Measurements from ENCODE around the gene EIF3L.

The EIF3L gene

DNA sequence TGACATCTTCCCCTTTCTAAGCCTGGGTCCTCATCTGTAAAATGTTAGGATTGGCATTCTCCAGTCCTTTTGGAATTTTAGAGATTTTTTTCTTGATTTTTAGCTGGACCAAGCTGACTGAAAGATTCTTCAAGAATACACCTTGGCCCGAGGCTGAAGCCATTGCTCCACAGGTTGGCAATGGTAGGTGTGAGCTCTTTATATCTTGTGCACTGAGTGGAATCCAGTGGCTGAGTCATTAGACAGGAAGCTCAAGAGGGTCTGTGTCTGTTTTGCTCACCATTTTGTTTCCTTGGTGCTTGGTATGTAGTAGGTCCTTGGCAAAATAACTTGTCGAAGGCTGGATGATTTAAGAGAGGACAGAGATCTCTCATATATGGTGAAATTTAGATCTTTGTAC is 6.2 kb downstream of the EIF3L start:
- no peak for DNase-seq

DNA sequence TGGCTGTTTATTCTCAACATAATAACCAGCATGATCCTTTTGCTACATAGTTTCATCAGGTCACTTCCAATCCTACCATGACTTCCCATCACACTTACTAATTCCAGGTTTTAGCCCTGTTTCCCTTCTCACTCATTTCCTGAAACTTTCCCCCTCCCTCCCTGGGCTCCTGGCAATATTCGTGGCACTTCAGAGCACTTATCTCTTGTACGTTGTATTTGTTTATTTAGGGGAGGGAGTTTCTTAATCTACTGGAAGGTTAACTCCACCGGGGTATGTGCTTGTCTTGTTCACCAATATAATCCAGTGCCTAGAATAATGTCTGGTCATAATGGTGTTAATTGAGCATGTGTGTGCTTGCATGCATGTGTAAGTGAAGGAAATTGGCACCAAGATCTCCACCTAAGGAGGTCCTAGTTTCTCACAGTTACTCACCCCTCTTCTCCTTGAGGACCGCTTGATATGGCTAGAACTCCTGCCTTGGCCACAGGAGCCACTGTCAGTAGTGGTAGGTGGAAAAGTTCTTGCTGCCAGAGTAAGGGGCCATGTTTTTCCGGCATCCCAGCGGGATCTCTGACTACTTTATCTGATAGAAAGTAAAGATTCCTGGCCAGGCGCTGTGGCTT is 11.7 kb downstream of the EIF3L start:
- no peak for DNase-seq

DNA sequence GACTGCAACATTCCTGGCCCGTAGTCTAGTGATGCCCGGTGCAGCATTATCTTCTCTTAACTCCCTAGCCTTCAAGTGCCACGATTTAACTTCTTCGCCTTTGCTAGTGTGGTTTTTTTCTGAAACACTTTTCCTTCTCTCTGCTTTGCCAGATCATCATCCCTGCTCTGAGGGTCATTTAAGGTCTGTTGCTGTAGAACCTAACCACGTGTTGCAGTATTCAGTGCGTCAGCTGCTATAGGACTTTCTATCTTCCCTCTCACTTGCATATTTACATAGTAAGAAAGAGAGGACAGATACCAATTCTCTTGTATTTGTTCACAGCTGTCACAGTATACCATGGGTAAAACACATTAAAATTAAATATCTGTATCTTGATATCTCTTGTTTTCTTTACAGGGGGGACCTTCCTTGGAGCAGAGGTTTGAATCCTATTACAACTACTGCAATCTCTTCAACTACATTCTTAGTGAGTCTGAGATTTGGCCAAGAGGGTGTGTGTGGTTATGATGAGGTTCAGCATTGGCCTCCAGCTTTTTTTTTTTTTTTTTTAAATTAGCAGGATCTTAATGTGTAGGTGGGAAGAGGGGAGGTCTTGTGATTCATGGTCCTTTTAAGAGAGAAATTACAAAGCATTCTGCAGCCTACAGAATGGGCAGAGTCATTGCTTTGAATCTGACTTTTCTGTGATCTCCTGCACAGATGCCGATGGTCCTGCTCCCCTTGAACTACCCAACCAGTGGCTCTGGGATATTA is 13.5 kb downstream of the EIF3L start:
- no peak for DNase-seq

DNA sequence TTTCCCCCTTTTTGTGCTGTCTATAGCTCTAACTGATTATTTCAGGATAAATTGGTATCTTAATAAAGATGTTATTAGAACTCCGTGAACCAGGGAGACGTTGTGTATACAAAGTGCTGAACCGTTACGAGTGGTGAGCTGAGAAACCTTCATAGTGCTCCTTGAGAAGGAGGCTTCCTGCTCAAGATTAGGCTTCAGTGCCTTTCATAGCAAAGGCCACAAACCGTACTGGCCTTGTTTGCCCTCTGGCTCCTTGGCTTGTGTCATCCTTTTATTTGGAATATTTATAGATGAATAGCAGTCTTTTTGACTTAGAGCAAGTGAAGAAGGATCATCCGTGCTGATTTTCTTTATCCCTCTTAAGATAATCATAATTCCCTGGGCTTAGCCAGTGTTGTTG is 16.3 kb downstream of the EIF3L start:
- no peak for DNase-seq

DNA sequence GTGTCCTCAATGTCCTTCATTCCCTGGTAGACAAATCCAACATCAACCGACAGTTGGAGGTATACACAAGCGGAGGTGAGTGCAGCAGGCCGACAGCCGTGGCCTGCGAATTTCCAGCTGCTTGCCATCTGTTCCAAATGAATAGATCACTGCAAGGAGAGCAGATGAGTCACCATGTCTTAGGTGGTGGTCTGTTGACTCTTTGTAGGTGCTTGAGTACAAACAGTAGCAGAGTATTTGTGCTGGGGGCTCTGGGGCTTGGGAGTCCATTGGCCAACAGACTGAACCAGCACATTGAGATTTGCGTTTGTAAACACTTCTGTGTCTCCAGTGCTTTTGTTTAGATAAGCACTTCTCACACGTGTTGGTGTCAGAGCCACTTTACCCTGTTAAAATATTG is 21.1 kb downstream of the EIF3L start:
- DNase-seq: no peak

DNA sequence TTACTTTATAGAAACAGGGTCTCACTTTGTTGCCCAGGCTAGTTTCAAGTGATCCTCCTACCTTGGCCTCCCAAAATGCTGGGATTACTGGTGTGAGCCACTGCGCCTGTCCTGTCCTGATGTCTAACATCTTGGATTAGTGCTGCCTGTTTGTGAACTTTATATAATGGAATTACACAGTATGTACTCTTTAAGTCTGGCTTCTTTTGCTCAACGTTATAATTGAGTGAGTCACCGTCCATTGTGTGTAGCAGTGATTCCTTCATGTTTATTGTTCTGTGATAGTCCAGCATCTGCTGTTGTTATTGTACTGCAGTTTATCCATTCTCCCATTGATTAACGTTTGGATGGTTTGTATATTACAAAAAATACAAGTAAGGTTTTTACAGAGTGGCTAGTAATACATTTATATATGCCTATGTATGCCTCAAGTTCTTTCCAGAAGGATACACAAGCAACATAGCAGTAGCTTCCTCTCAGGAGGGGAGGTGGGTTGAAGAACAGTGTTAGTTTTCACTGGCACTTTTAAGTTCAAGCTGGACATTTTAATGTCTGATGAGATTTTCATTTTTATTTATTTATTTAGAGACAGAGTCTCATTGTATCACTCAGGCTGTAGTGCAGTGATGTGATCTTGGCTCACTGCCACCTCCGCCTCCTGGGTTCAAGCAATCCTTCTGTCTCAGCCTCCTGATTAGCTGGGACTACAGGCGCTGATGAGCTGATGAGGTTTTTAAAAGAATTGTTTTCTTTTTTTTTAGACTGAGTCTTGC is 31.6 kb downstream of the EIF3L start:
- DNase-seq: no peak

DNA sequence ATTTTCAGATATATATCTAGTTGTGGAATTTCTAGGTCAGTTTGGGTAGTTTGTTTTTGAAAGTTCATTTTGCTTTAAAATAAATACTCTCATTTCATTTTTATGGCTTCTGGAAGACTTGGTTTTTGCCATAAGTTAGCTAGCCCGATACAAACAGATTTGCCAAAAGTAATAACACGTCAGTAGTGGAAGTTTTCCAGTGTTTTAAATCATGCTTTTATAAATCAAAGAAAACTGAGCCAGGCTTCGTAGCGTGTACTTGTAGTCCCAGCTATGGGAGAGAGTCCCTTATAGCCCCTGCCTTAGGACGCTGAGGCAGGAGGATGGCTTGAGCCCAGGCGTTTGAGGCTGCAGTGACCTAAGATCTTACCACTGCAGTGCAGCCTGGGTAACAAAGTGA is 35.2 kb downstream of the EIF3L start:
- DNase-seq: no peak

DNA sequence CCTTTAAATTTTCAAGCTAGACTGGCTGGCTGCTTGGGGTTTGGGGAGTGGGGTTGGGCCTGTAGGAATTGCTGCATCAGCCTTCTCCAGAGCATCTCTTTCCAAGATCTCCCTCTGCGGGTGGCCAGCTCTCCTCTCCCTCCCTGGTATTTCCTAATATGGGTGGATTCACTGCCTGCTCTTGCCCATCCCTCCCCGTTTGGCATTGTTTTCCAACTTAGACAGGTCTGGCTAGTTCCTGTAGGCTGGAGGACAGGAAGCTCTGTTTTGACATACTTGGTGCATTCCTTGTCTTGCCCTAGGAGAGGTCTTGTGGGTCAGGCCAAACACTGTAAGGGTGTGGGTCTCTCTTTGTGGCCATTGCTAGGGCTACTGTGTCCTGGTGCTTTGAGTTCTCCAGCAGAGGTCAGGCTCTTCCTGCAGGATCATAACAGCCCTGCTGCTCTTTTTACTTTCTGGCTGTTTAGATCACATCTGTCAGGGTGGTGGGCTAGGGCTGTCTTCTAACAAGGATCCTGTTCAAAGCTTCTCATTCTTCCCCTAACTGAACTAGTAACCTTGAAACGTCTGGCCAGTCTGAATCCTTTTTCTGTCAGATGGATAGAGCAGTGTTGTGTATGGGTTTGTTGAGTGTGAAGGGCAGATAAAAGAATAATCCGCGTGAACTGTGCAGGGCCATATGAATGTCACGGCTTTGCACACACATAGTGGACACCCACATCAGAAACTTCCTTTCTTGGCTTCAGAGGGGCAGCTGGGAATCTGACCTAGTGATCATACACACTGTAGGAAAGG is 38.6 kb downstream of the EIF3L start:
- DNase-seq: no peak

DNA sequence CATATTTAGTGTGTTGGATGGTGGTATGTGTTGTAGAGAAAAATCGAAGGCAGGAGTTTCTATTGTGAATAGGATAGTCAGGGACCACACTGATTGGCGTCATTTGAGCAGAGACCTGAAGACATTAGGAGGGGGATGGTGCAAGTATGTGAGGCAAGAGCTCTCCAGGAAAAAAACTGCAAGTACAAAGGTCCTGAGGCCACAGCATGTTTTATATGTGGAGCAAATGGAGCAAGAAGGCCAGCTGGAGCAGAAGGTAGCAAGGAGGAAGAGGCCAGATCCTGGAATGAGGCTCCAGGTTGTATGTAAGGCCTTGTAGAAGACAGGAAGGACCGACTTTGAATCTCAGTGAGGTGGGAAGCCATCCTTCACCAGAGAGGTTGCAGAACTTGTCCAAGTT is 42.7 kb downstream of the EIF3L start:
- no peak for DNase-seq

DNA sequence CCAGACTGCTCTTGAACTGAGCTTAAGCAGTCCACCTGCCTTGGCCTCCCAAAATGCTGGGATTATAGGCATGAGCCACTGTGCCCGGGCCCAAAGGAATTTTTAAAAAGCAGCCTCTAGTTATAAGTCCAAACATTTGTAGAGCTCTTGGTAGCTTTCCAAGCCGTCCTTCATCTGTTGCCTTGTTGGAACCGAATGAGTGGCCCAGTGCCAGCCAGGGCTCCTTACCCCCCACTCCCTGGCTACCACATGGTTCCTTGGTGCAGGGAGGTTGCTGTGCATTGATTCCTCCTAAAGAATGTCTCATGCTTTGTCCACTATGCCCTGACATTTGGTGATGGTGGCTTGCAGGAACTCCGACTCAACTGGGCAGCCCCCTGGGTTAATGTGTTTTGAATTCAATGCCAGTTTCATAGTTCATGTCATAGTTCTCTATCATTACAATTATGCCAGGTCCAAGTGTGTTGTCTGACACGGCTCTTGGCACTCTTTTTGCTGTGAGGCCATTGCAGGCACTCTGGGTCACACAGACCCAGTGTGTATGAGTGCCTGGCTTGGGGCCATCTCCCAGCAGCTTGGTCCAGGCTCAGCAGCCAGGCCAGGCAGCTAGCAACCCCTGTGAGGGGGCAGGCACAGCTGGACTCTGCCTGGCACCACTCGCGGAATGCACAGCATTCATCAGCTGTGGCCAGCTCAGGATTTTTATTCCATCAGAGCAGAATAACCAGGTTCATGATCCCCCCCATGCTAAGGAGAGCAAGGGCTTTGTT is 43.5 kb downstream of the EIF3L start:
- no peak for DNase-seq

DNA sequence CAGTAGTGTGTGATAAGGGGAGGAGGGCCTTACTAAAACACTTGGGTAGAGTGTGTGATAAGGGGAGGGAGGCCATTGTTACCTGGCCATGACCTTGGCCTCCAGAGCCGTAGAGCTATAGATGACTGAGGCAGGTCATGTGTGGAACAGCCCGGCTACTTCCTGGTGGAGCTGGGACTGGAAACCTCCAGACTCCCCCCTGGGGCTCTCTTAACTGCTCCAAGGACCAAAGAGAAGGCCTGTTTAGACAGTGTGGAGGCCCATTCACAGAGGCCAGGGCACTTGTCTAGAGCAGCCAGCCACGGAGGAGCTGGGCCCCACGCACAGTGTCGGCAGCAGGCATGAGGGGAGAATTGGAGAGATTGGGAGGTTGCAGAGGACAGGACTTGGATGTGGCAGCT is 44.4 kb downstream of the EIF3L start:
- no peak for DNase-seq

DNA sequence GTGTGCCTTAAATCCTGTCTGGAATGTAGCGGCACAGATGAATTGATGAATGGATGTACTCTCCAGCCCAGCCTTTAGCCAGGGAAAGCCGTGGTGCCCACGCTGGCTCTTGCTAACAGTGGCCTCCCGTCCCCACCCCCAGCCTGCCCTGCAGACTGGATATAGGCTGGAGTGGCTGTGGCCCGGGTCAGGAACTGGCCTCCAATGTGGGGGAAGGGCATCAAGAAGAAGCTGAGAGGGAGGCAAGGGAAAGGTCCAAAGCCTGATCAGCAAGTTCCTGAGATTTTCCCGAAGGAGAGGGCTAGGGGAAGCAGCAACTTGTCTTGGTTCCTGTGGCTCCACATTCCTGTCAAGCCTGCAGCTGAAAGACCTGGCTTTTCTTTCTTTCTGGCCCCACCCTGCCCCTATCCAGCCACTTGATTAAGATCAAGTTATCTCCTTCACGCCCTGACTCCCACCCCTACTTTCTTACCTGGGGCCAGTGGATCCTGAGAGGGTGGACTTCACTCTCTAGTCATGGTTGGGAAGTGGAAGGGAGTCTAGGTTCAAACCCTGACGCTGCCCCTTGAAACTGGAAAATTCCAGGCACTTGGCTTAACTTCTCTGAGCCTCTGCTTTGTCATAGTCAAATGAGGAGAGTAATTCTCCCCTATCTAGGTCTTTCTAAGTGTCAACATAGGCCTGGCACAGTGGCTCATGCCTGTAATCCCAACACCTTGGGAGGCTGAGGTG is 45.9 kb downstream of the EIF3L start:
- DNase-seq: no peak

DNA sequence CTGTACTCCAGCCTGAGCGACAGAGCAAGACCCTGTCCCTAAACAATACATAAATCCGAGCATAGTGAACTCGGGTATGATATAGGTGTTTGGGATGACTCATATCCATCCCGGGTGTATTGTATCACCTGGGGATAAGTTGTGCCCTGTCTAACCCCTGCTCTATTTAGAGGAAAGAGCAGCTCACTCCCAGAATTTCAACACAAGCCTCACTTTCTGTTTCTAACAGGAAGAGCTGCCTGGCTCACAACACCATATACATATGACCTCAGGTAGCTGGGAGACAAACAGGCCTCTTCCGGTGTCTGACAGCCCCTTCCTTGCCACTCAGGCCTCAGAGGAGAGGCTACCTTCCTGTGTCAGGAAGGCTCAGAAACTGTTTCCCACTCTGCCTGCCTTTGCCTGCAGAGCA is 47.0 kb downstream of the EIF3L start:
- DNase-seq: peak; percentile 38 to 46

DNA sequence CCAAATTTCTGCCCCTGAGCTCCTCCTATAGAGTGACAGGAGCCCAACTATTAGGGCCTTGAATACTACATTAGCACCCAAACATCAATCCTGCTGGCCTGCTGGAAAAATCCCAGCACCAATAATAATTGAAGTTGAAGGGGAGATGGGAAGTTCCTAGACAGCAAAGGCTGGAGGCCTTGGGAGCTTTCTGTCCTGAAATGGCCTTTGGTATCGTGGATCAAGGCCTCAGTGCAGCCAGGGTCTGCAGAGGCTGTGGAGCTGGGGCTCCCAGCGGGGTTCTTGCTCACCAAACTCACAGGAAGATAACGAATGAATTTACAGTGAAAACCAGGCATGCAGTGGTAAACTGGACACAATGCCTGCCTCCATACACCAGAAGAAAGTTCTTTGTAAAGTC is 47.7 kb downstream of the EIF3L start:
- no peak for DNase-seq

DNA sequence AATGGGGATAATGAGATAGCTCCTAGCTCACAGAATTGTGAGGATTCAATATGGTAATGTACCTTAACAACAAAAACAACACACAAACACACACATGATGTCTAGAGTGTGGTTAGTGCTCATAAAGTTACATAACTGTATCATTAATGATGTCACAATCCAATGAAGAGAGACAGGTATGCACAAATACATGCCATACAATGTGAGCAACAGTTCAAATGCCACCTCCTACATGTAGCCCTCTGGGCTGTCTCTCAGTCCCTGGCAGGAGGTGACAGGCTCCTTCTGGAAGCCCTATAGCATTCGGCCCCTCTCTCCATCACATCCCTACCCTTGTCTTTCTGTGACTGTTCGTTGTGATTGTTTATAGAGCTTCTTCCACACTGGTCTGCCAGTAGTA is 48.6 kb downstream of the EIF3L start:
- no peak for DNase-seq

DNA sequence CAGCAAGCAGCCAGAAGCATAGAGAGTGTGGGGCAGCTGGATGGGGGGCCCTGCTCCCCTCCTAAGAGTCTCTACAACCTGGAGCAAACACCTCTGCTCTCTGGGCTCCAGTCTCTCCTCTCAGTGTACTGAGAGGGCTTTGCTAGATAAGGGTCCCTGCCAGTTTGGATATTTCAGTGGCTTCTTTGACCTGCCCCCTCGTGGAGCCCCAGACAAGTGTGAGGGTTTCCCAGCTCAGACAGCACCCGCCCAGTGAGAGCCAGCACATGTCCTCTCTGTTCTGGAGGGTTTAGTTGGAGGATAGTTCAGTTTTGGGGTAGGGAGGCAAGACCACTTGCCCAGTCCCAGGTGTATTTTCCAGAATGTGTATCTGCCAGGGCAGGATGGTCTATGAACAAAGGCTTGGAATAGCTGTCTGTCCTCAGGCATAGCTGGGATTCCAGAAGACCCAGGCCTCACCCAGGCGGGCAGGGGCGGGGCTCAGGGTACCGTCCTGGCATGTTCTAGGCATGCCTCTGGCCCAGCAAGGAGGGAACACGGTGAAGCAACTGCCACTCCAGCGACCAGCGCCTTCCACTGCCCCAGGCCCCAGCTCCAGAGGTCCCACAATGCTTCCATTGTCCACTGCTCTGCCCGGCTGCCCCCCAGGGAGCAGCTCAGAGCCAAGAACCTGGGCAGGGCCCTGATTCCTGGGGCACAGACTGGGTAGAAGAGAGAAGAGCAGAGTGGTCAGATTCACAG is 49.4 kb downstream of the EIF3L start:
- no peak for DNase-seq

DNA sequence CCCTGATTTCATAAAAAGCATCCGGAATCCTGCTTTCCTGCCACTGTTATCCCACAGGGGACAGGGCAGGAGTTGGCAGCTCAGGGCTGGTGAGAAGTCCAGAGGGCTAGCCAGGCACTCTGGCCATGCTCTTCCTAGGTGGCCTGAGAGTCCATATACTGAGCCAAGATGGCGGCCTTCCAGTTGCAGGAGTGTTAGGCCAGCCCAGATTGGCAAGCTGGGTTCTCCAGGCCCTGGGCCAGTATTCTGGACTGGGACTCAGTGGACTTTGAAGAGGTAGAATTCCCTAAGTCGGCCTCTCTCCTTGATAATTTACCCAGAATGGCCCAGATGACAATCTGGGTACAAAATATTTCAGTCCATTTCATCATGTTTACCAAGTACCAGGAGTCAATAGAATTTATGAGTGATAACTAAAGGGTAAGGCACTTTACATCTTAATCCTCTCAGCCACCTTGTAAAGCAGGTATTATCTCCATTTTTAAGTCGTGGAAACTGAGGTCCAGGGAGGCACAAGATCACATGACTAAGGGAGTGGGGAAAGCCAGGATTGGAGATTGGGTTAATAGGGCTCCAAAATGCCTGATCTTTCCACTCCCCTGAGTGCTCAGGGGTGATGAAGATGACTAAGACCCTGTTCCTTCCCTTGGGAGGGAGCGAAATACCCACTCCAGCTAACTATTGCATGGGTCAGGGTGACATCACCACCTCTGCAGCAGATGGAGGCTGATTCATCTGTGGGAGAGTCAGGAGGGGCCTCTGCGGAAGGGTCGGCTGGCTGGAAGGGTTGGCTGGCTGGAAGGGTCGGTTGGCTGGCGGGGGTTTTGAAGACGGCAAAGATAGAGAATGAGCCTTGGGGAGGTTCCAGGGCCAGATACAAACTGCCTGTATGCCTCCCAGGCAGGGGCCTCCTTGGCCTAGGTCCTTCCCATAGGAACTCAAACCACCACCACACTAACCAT is 55.6 kb downstream of the EIF3L start:
- peak; percentile 37 to 52 for DNase-seq

DNA sequence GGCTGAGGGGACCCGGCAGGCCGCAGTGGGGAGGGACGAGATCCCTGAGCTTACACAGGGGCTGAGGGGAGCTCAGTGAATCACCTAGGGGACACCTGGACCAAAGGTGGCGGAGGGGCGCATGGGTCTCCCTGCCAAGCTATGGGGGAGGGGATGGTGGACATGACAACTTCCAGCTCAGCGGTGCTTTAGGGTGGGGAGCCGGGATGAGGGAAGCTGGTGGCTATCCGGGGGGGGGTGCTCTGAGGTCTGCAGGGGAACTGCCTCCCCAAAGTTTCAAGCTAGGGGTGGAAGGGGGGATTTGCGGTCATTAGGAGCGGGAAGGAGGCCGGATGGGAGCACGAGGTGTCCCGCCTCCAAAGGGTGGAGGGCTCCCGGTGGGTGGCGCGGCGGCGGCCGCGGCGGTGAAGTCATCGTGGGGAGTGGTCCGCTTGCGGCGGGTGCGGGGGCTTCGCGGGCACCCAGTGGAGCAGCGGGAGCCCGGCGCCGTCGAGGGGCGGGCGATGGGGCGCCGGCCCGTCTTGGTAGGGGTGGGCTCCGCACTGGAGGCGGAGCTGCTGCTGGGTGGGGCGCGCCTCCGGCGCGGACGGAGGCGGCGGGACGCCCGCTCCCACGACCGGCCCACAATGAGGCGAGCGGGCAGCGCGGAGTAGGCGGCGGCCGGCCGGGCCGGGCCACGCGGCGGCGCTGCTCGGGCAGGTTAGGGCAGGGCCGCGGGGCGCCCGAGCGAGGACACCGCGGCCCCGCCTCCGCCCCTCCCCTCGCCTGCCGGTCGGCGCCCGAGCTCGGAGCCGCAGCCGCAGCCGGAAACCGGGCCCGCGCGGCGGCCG is 56.5 kb downstream of the EIF3L start, which contains the start of gene MICALL1:
MICALL1 (plus strand) TSS at position 764 of the 830 bp plus-strand sequence. CDS start 126 bp downstream, outside the sequence.
- peak; percentile 66 to 81 for DNase-seq

All from activated T-cell treated with anti-CD3 and anti-CD28 coated beads, Interleukin-2, amount 50 U/mL, for 48 hours (primary cell).